Measurements from ENCODE around the gene ATP2C2. TPM values are rescaled to one million over a fixed set of nuclear protein-coding genes. Genes with fewer than 3 reads are reported as not detected.

ATP2C2 gene
- total and polyA plus RNA-seq, 2 donors (not counting 1 experiment from before 2014, with no cell fraction given), result not detected

GRCh38 chr16:84504420-84505248, 136.3 kb downstream of the ATP2C2 start, which contains the start of gene MEAK7:
Gene MEAK7 (minus strand): TSS chr16:84504659. CDS start chr16:84498086, 6,573 bp downstream.
- peak; percentile 98 for DNase-seq (ENCODE audit: low read depth in 2 of 2)
- peak within 1 kb of the TSS; percentile 89 for H3K27ac ChIP-seq (ENCODE audit: insufficient read depth, low read length)
- peak within 1 kb of the TSS; percentile 90 for H3K9ac ChIP-seq (ENCODE audit: insufficient read depth, low read length)
- TF ChIP-seq CTCF (conservative IDR thresholded peaks at IDR 0.05 in 1 of 2, IDR thresholded peaks at IDR 0.05 in 1 of 2; ENCODE audit: low read depth in 1 of 2, low read length in 2 of 2), result no peak
- no peak for TF ChIP-seq EZH2 (IDR thresholded peaks at IDR 0.05; ENCODE audit: low read length, missing control alignments)
- no peaks in the 10 kb centered on the region for H3K9me3 ChIP-seq (ENCODE audit: control insufficient read depth, insufficient read depth, low read depth, low read length)
- H3K4me2 ChIP-seq (ENCODE audit: extremely low read depth, insufficient read depth, low read length), result peak within 1 kb of the TSS; percentile 99
- H2AFZ ChIP-seq (ENCODE audit: low read length), result peak within 1 kb of the TSS; percentile 91
- no peaks in the 10 kb centered on the region for H4K20me1 ChIP-seq (ENCODE audit: control insufficient read depth, extremely low read depth, insufficient read depth, low read length)
- H3K4me1 ChIP-seq (ENCODE audit: control insufficient read depth, extremely low read depth, insufficient read depth, low read length), result peaks cover 16% of the 10 kb centered on the region
- peaks cover 6% of the 10 kb centered on the region for H3K36me3 ChIP-seq (ENCODE audit: control insufficient read depth, insufficient read depth, low read length)
- no peaks in the 10 kb centered on the region for H3K27me3 ChIP-seq (ENCODE audit: control insufficient read depth, insufficient read depth, low read length)
- H3K4me3 ChIP-seq (replicated peaks in 1 of 4; ENCODE audit: control extremely low read depth in 1 of 4, insufficient read depth in 1 of 4, low read depth in 3 of 4, low read length in 4 of 4), result peak within 1 kb of the TSS; percentile 70 to 94 (median 90)
- H3K79me2 ChIP-seq (ENCODE audit: control insufficient read depth, insufficient read depth, low read length), result peaks cover 23% of the 10 kb centered on the region

DNA sequence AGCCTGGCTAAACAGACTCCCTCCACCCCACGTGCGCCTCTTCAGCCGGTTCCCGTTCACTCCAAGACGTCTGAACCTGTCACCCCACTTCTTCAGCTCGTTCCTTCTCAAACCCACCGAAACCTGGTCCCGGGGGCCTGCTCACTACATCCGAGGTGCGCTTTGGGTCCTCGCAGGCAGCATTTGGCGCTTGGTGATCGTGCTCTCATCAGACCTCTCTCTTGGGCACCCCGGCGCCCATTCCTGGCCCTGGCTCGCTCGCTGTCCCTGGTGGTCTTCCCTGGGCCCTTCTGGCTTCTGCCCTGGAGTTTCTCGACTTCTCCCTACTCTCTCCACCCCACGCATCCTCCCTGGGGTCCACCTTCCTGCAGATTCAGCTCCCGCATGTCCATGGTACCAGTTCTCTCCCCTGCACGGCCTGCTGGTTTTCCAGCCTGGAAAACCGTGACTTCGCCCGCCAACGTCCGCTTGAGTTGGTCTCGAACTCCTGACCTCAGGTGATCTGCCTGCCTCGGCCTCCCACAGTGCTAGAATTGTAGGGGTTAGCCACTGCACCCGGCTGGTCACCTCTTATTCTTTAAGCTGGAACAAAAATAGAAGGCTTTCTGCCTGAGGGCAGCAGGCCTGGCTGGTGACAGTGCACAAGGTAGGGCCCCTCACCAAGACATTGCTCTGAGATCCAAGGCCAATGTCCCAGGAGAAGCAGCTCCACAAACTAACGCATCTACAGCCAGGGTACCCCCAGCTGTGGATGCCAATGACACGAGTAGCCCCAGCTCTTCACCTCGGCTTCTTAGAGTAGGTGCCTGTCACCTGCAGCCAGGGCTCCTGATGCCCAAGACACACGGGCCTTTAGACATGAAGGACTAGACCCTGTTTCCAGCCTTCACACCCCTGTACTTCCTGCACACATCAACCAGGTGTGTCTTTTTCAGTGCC, 137.2 kb downstream of the ATP2C2 start:
- peak overlapping the region; percentile 68 for H2AFZ ChIP-seq (ENCODE audit: low read length)
- peak overlapping the region; percentile 89 for H3K27ac ChIP-seq (ENCODE audit: insufficient read depth, low read length)
- H3K4me3 ChIP-seq (replicated peaks in 1 of 4; ENCODE audit: control extremely low read depth in 1 of 4, insufficient read depth in 1 of 4, low read depth in 3 of 4, low read length in 4 of 4), result peak overlapping the region; percentile 24 to 90 (median 37)
- peaks cover 16% of the 10 kb centered on the region for H3K4me1 ChIP-seq (ENCODE audit: control insufficient read depth, extremely low read depth, insufficient read depth, low read length)
- no peaks in the 10 kb centered on the region for H3K9me3 ChIP-seq (ENCODE audit: control insufficient read depth, insufficient read depth, low read depth, low read length)
- DNase-seq (ENCODE audit: low read depth in 2 of 2), result no peak
- H3K36me3 ChIP-seq (ENCODE audit: control insufficient read depth, insufficient read depth, low read length), result peaks cover 4% of the 10 kb centered on the region
- TF ChIP-seq CTCF (conservative IDR thresholded peaks at IDR 0.05 in 1 of 2, IDR thresholded peaks at IDR 0.05 in 1 of 2; ENCODE audit: low read depth in 1 of 2, low read length in 2 of 2), result no peak
- TF ChIP-seq EZH2 (IDR thresholded peaks at IDR 0.05; ENCODE audit: low read length, missing control alignments), result no peak
- no peaks in the 10 kb centered on the region for H4K20me1 ChIP-seq (ENCODE audit: control insufficient read depth, extremely low read depth, insufficient read depth, low read length)
- H3K79me2 ChIP-seq (ENCODE audit: control insufficient read depth, insufficient read depth, low read length), result peaks cover 18% of the 10 kb centered on the region
- peak overlapping the region; percentile 82 for H3K4me2 ChIP-seq (ENCODE audit: extremely low read depth, insufficient read depth, low read length)
- no peaks in the 10 kb centered on the region for H3K27me3 ChIP-seq (ENCODE audit: control insufficient read depth, insufficient read depth, low read length)
- H3K9ac ChIP-seq (ENCODE audit: insufficient read depth, low read length), result peak overlapping the region; percentile 65

All from fibroblast of lung (primary cell).